Panc1 (cell line): ENCODE measurements around the gene BRAT1. TPM values are rescaled to one million over a fixed set of nuclear protein-coding genes. Genes with fewer than 3 reads are reported as not detected.
A peak's percentile ranks its signal among the peaks of the same experiment; 100 is the strongest.

Experiments
- ATAC-seq: fragments of 200-7000 bp; cut with Tn5 transposase; 2 replicates; pipeline ENCODE4 v1.9.1; 2020; ENCODE audit warnings: mild to moderate bottlenecking, moderate library complexity
- BruUV-seq: library from RNA; stranded (reverse); fragments of 400-500 nt; replicated peaks from 2 replicates; lab custom pipeline; 2021; lab: Mats Ljungman, UMichigan
- CTCF ChIA-PET: fragments of 300-600 bp; sonication (Branson Sonifier 250); formaldehyde crosslinking; loops from one replicate; lab custom pipeline; 2022; ENCODE audit warnings: antibody characterized with exemption; lab: Charles Lee
- POLR2A ChIA-PET: fragments of 300-600 bp; sonication (Branson Sonifier 250); formaldehyde crosslinking; loops from one replicate; lab custom pipeline; 2022; ENCODE audit warnings: antibody characterized with exemption; lab: Charles Lee
- DNase-seq: peaks from one replicate; pipeline ENCODE4 v3.0.0-alpha.2; 2010; ENCODE audit warnings: low read depth, low spot score
- H3K27ac ChIP-seq: 2 replicates; pipeline ENCODE4 v1.5.1; 2011; ENCODE audit warnings: mild to moderate bottlenecking, low read length, inconsistent platforms
- H3K27me3 ChIP-seq: fragments of 200-500 bp; sonication (Bioruptor generic); 2 replicates; pipeline ENCODE4 v1.6.0; 2014; ENCODE audit warnings: low read length, inconsistent platforms; ENCODE audit not compliant: control insufficient read depth, insufficient read depth
- H3K36me3 ChIP-seq: fragments of 200-500 bp; sonication (Bioruptor generic); 2 replicates; pipeline ENCODE4 v1.5.1; 2014; ENCODE audit warnings: inconsistent platforms, mild to moderate bottlenecking, low read length, moderate library complexity; ENCODE audit not compliant: control insufficient read depth, insufficient read depth
- H3K4me1 ChIP-seq: 2 replicates; pipeline ENCODE4 v1.5.1; 2011; ENCODE audit warnings: inconsistent platforms, mild to moderate bottlenecking, low read length, moderate library complexity; ENCODE audit not compliant: control insufficient read depth, insufficient read depth
- H3K4me3 ChIP-seq, 2 experiments: 2 replicates each; pipeline ENCODE4 v1.5.1; 2011 to 2012; ENCODE audit warnings: low read depth in 2 of 2, low read length in 2 of 2, mild to moderate bottlenecking in 2 of 2, inconsistent platforms in 1 of 2, moderate library complexity in 1 of 2
- H3K9me3 ChIP-seq: fragments of 200-500 bp; sonication (Bioruptor generic); 2 replicates; pipeline ENCODE4 v1.5.1; 2014; ENCODE audit warnings: low read depth, mild to moderate bottlenecking, inconsistent platforms, low read length, moderate library complexity; ENCODE audit not compliant: control insufficient read depth, insufficient read depth
- CTCF ChIP-seq: fragments of 450-650 bp; IDR thresholded peaks from 2 replicates; pipeline ENCODE4 v1.5.1; 2017; ENCODE audit warnings: mild to moderate bottlenecking
- POLR2AphosphoS5 ChIP-seq: IDR thresholded peaks from 2 replicates; pipeline ENCODE4 v1.6.1; 2012; ENCODE audit warnings: mild to moderate bottlenecking, low read depth, low read length, moderate library complexity
- SIN3A ChIP-seq: IDR thresholded peaks from 2 replicates; pipeline ENCODE4 v1.6.1; 2012; ENCODE audit warnings: low read depth, mild to moderate bottlenecking, low read length, moderate library complexity, borderline replicate concordance; ENCODE audit not compliant: insufficient read depth
- TCF7L2 ChIP-seq: IDR thresholded peaks from 2 replicates; pipeline ENCODE4 v1.6.1; 2011; ENCODE audit warnings: mild to moderate bottlenecking, low read depth, low read length, inconsistent platforms
- in situ Hi-C: cut with HindIII; loops from 2 replicates; pipeline ENCODE4 v1.10.0; 2016; ENCODE audit warnings: low sequenced_read_pairs, low pct_unique_long_range_greater_than_20kb
- intact Hi-C: fragments of 100-400 bp; cut with micrococcal nuclease; formaldehyde crosslinking; loops from one replicate; pipeline ENCODE4 v1.10.0; 2022; ENCODE audit not compliant: unreplicated experiment
- total RNA-seq: library from RNA; stranded (reverse); gene quantifications from one replicate; pipeline ENCODE4 v1.2.1, GENCODE V29; 2021; ENCODE audit not compliant: unreplicated experiment

BRAT1 gene
- total RNA-seq, 1 experiment from 2014 or later: 76.9 TPM

GRCh38 chr7:2522780-2523433 is 32.4 kb downstream of the BRAT1 start:
- H3K4me3 ChIP-seq: peak overlapping the region; percentile 64 to 89
- H3K36me3 ChIP-seq: no peaks in the 10 kb centered on the region
- DNase-seq (no peak), ATAC-seq (peak; percentile 2; the same call in 1 of the 2 replicates)
- in situ Hi-C loops (no loop called here), intact Hi-C loops (loop anchor here (5.0 kb wide), 1 partner anchor 46 kb away; the partner anchor contains the start of gene GRIFIN)
- ChIA-PET POLR2A (interaction anchor here (0.7 kb wide), 1 partner anchor 12 kb away, joined by 3 read pairs; no protein-coding TSS in a partner anchor), CTCF (interaction anchor here (0.5 to 1.2 kb wide), 3 partner anchors 53 to 142 kb away, joined by 3 to 11 read pairs (median 5); no protein-coding TSS in a partner anchor)
- peaks cover 74% of the 10 kb centered on the region for H3K4me1 ChIP-seq
- 0 out of 2 replicates have a peak, but pooled peaks have one; percentile 35 for TF ChIP-seq TCF7L2
- TF ChIP-seq POLR2AphosphoS5: no peak; the same call in 1 of the 2 replicates
- no peaks in the 10 kb centered on the region for H3K9me3 ChIP-seq
- peak overlapping the region; percentile 83 for H3K27ac ChIP-seq
- no TSS peak for BruUV-seq
- no peaks in the 10 kb centered on the region for H3K27me3 ChIP-seq

GRCh38 chr7:2521952-2522591 is 33.3 kb downstream of the BRAT1 start:
- DNase-seq: no peak

GRCh38 chr7:2521341-2521745 is 34.0 kb downstream of the BRAT1 start:
- H3K4me1 ChIP-seq: peaks cover 75% of the 10 kb centered on the region
- CTCF ChIA-PET: interaction anchor here (1.0 kb wide), 1 partner anchor 53 kb away, joined by 4 read pairs; no protein-coding TSS in a partner anchor
- H3K4me3 ChIP-seq: peak overlapping the region; percentile 64 to 89
- no peaks in the 10 kb centered on the region for H3K36me3 ChIP-seq
- DNase-seq (no peak), ATAC-seq (no peak)
- POLR2A ChIA-PET: interaction anchor here (0.6 kb wide), 1 partner anchor 10 kb away, joined by 4 read pairs; no protein-coding TSS in a partner anchor
- TF ChIP-seq SIN3A (0 out of 2 replicates have a peak, but pooled peaks have one; percentile 18), POLR2AphosphoS5 (no peak)
- in situ Hi-C loops (no loop called here), intact Hi-C loops (loop anchor here (5.0 kb wide), 1 partner anchor 44 kb away; the partner anchor contains the start of gene GRIFIN)
- no peaks in the 10 kb centered on the region for H3K27me3 ChIP-seq
- no TSS peak for BruUV-seq
- no peaks in the 10 kb centered on the region for H3K9me3 ChIP-seq
- H3K27ac ChIP-seq: peak overlapping the region; percentile 83

More at GRCh38 chr7:2521952-2522591, 33.3 kb downstream of the BRAT1 start:
- intact Hi-C loops: loop anchor here (5.0 kb wide), 1 partner anchor 45 kb away; the partner anchor contains the start of gene GRIFIN
- Histone ChIP-seq H3K36me3 (no peaks in the 10 kb centered on the region), H3K9me3 (no peaks in the 10 kb centered on the region), H3K4me3 (peak overlapping the region; percentile 64 to 89), H3K4me1 (peaks cover 74% of the 10 kb centered on the region), H3K27ac (peak overlapping the region; percentile 83), H3K27me3 (no peaks in the 10 kb centered on the region)
- TF ChIP-seq TCF7L2 (no peak), CTCF (peak; percentile 32; the same call in 1 of the 2 replicates), SIN3A (no peak)
- POLR2A ChIA-PET: interaction anchor here (0.6 kb wide), 1 partner anchor 9 kb away, joined by 4 read pairs; no protein-coding TSS in a partner anchor
- no peak for ATAC-seq
- CTCF ChIA-PET: interaction anchor here (1.2 kb wide), 1 partner anchor 52 kb away, joined by 3 read pairs; no protein-coding TSS in a partner anchor
- in situ Hi-C loops: no loop called here
- no TSS peak for BruUV-seq
